Measurements from ENCODE around the gene RPRD1A. TPM values are rescaled to one million over a fixed set of nuclear protein-coding genes. Genes with fewer than 3 reads are reported as not detected.

RPRD1A gene
- total RNA-seq, 4 donors from 2014 or later = 55.2 to 99.1 (median 71.1) TPM

GRCh38 chr18:35999925-36000324, 67.4 kb downstream of the RPRD1A start:
- no peaks in the 10 kb centered on the region for H3K27me3 ChIP-seq
- no peaks in the 10 kb centered on the region for H3K4me1 ChIP-seq
- H3K36me3 ChIP-seq = no peaks in the 10 kb centered on the region
- no peak overlapping the region for H3K4me3 ChIP-seq
- DNase-seq = no peak
- H3K9me3 ChIP-seq = no peaks in the 10 kb centered on the region
- TF ChIP-seq POLR2A (IDR thresholded peaks at IDR 0.05) (no peak), CTCF (IDR thresholded peaks at IDR 0.05) (no peak)
- no peak overlapping the region for H3K27ac ChIP-seq
- intact Hi-C loops (cut with DNase I; ENCODE audit: low total_unique reads) = no loop called here

DNA sequence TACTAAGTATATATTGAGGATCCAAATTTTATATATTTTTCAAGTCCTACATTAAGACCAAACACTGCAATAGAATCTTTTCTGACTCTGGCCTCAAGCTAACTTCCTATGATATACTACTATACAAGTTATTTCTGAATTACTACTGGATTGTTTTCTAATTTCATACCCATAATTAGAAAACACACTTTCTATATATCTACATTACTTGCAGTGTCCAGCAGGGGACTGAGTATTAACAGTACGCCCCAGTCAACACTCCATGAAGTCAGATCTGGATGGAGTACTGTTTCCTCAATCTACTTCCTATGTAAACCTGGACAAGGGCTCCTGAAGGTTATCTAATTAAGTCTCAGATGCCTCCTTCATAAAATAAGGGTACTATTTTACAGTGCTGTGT, 68.4 kb downstream of the RPRD1A start:
- intact Hi-C loops (cut with DNase I; ENCODE audit: low total_unique reads) = no loop called here
- DNase-seq = no peak
- Histone ChIP-seq H3K27me3 (no peaks in the 10 kb centered on the region), H3K9me3 (no peaks in the 10 kb centered on the region), H3K27ac (no peak overlapping the region), H3K36me3 (no peaks in the 10 kb centered on the region), H3K4me1 (no peaks in the 10 kb centered on the region), H3K4me3 (no peak overlapping the region)
- TF ChIP-seq POLR2A (IDR thresholded peaks at IDR 0.05) (no peak), CTCF (IDR thresholded peaks at IDR 0.05) (no peak)

DNA sequence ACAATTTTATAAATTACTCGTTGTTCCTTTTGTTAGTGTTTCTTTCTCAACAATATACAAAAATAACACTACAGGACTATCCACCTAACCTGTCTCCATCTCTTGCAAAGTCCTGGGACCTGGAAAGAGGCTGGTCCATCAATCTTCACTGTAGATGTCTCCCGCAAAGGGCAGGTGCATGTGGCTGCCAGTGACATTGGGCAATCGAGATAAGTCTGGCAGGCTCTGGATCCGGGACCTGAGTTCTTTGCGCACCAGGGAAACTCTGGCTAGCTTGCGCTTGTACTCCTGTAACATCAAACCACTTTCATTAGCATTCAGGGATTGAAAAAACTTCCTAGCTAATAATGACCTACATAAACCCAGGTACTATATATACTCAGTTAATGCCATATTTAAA, 74.3 kb downstream of the RPRD1A start:
- H3K27me3 ChIP-seq = no peaks in the 10 kb centered on the region
- no peak overlapping the region for H3K27ac ChIP-seq
- no peaks in the 10 kb centered on the region for H3K4me1 ChIP-seq
- intact Hi-C loops (cut with DNase I; ENCODE audit: low total_unique reads) = no loop called here
- H3K36me3 ChIP-seq = no peaks in the 10 kb centered on the region
- TF ChIP-seq POLR2A (IDR thresholded peaks at IDR 0.05) (no peak), CTCF (IDR thresholded peaks at IDR 0.05) (no peak)
- H3K9me3 ChIP-seq = no peaks in the 10 kb centered on the region
- no peak for DNase-seq
- no peak overlapping the region for H3K4me3 ChIP-seq

GRCh38 chr18:35991696-35992095, 75.7 kb downstream of the RPRD1A start:
- no peaks in the 10 kb centered on the region for H3K9me3 ChIP-seq
- H3K27ac ChIP-seq = no peak overlapping the region
- no peaks in the 10 kb centered on the region for H3K27me3 ChIP-seq
- H3K36me3 ChIP-seq = no peaks in the 10 kb centered on the region
- no peaks in the 10 kb centered on the region for H3K4me1 ChIP-seq
- intact Hi-C loops (cut with DNase I; ENCODE audit: low total_unique reads) = no loop called here
- no peak overlapping the region for H3K4me3 ChIP-seq
- DNase-seq = no peak
- TF ChIP-seq CTCF (IDR thresholded peaks at IDR 0.05) (no peak), POLR2A (IDR thresholded peaks at IDR 0.05) (no peak)

DNA sequence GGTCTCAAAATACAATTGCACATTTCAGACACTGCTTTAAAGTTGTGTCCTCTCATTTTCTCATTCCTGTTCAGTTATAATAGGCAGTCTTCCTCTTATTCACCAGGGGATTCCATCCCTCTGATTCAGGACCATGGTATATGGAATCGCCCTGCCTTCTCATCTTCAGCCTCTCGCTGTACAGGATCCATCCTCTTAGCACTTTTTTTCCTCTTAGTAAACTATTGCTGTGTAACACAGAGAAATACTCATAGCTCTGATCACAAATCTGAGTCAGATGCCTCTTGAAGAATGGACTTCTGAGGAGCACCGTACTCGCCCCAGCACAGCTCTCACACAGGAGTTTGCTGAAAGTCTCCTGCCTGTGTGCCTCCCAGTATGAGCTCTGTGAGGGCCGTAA, 83.5 kb downstream of the RPRD1A start:
- no peaks in the 10 kb centered on the region for H3K36me3 ChIP-seq
- no peak overlapping the region for H3K27ac ChIP-seq
- H3K4me3 ChIP-seq = no peak overlapping the region
- TF ChIP-seq CTCF (IDR thresholded peaks at IDR 0.05) (no peak), POLR2A (IDR thresholded peaks at IDR 0.05) (no peak)
- intact Hi-C loops (cut with DNase I; ENCODE audit: low total_unique reads) = no loop called here
- no peaks in the 10 kb centered on the region for H3K4me1 ChIP-seq
- no peak for DNase-seq
- H3K27me3 ChIP-seq = no peaks in the 10 kb centered on the region
- H3K9me3 ChIP-seq = no peaks in the 10 kb centered on the region

Data from uterus (tissue), 4 donors.